ENCODE measurements around the gene CENPX.
"Not testable (repeated sequence)": the region's sequence is repeated elsewhere in the genome, so short reads cannot be mapped to it uniquely, and the experiment has no call there.

Gene CENPX

DNA sequence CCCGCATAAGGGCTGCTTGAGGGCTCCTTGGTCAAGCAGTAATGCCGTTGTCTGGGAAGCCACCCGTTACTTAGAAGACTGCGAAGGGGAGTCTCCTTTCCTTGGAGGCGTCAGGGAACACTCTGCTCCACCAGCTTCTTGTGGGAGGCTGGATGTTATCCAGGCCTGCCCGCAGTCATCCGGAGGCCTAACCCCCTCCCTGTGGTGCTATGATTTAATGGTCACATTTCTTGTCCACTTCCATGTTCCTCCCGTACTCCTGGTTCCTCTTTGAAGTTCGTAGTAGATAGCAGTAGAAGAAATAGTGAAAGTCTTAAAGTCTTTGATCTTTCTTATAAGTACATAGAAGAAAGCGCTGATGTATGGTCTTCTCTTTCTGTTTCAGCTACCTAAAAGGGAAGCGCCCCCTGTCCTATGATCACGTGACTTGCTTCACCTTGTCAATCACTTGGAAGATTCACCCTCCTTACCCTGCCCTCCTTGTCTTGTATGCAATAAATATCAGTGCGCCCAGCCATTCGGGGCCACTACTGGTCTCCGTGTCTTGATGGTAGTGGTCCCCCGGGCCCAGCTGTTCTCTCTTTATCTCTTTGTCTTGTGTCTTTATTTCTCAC lies 16.2 kb upstream of the CENPX start:
- not testable (repeated sequence) for DNase-seq

DNA sequence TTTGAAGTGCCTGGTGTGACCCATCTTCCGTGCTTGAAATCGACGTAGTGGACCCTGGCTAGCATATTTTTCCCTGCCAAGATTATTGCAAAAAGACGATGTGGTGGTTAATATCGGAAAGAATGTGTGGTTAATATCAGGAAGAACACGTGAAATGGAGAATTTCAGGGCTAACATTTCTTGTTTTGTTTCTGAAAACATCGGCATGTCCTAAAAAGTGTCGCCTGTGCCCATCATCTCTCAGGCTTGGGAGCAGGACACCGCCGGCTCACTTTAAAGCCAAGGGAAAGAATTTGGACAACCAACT lies 15.2 kb upstream of the CENPX start:
- DNase-seq, result no peak

- peak; percentile 67 to 88 for DNase-seq
Measured at GRCh38 chr17:82037092-82037888, 14.6 kb upstream of the CENPX start, which contains the start of gene DCXR. Gene DCXR, minus strand, starts transcription at chr17:82037697. Its CDS starts 15 bp downstream, at chr17:82037682.

DNA sequence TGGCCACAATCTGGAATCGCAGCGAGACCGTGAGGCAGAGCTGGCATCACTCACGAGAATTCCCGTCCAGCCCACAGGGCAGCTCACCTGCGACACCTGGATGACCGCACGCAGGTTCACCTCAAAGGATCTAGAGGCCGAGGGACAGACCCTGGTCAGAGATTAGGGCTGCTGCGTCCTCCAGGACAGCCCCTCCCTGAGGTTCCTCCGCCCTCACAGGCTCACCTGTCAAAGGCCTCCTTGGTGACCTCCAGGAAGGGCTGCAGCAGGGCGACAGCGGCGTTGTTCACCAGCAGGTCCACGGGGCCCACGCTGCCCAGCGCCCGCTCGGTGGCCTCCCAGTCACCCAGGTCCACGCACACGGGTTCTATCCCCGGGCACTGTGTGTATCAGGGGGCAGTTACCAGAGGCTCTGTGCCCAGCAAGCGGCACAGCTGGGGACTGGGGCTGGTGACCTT lies 14.0 kb upstream of the CENPX start:
- DNase-seq, result no peak

DNA sequence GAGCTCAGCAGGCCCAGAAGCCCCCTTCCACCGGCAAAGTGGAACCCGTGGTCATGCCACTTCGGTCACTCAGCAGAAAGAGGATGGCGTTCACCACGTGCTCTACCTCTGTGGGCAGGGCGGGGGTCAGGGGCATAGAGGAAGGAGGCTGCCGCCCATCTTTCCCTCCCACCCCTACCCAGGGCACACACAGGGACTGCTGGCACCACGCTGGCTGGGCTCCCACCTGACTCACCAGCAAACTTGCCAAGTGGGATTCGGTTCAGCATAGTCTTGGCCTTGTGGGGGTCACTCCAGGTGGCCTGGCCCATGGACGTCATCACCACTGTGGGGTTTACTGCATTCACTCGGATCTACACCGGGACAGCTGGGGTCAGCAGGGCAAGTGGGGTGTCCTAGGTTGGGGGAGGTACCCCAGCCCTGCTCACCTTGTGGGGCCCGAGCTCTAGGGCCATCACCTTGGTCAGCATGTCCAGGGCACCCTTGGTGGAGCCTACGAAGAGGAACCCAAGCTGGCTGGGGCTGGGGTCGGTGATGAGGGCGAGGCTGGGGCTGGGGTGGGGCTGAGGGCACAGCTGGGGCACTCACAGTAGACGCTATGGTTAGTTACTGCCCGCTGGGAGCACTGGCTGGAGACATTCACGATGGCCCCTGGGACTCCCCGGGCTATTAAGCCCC lies 13.4 kb upstream of the CENPX start:
- no peak for DNase-seq

- no peak for DNase-seq
Measured at GRCh38 chr17:82035488-82035887, 12.8 kb upstream of the CENPX start.

DNA sequence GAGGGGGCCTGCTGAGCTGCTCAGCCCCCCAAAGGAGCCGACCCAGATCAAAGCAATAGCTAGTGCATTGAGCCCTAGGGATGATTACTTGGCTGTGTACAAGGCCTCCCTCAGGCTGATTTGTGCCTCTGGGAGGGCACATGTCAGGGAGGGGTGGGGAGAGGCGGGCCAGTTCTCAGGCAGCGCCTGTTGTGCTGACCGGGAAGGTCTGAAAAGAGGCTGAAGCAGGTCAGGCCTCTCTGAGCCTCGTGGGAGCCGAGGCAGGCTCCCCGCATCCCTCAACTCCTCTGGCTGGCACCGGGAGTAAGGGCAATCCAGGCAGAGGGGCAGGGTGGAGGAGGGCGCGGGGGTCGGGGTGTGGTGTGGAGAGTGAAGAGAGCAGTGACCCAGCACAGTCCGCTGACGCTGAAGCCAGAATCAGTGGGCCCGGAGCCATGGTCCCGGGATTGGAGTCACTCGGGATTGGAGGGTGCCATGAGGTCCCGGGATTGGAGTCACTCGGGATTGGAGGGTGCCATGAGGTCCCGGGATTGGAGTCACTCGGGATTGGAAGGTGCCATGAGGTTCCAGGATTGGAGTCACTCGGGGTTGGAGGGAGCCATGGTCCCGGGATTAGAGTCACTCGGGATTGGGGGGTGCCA lies 11.8 kb upstream of the CENPX start:
- no peak for DNase-seq

GRCh38 chr17:82033359-82034085 lies 10.8 kb upstream of the CENPX start:
- DNase-seq, result no peak

- no peak for DNase-seq
Measured at GRCh38 chr17:82031885-82032627, 9.4 kb upstream of the CENPX start.

- no peak for DNase-seq
Measured at GRCh38 chr17:82031303-82031884, 8.7 kb upstream of the CENPX start, which contains the start of gene RAC3. Gene RAC3, plus strand, starts transcription at chr17:82031678. Its CDS starts 84 bp downstream, at chr17:82031762.

- DNase-seq, result peak in 1 of 2 experiments; percentile 77
Measured at GRCh38 chr17:82030470-82031302, 8.0 kb upstream of the CENPX start.

DNA sequence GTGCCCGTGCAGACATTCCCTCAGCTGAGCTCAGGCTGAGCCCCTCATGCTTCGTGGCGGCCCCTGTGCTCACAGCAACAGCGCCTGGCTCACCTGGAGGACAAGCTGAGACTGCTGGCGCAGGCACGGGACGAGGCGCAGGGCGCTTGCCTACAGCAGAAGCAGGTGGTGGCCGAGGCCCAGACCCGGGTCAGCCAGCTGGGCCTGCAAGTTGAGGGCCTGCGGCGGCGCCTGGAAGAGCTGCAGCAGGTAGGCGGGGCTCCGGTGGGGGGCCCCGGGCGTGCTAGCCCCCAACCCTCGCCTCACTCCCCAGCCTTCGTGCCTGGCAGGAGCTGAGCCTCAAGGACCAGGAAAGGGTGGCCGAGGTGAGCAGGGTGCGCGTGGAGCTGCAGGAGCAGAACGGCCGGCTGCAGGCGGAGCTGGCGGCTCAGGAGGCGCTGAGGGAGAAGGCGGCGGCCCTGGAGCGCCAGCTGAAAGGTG lies 7.4 kb upstream of the CENPX start:
- DNase-seq, result no peak

DNA sequence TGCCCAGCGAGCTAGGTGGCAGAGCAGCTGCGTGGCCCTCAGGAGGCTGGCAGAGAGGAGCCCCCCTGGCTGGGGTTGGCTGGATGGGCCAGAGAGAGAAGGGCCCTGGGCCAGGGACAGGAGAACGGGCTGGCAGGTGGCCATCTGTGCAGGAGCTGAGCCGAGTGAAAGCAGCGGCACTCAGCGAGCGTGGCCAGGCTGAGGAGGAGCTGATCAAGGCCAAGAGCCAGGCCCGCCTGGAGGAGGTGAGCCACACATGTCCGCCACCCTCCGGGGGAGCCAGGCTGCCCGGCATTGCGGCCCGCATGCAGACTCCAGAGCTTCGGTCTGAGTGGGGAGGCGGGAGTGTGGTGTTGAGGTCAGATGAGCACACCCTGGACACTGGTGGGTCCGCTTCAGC lies 6.7 kb upstream of the CENPX start:
- peak; percentile 22 to 36 for DNase-seq

GRCh38 chr17:82028966-82029365 lies 6.3 kb upstream of the CENPX start:
- no peak for DNase-seq

DNA sequence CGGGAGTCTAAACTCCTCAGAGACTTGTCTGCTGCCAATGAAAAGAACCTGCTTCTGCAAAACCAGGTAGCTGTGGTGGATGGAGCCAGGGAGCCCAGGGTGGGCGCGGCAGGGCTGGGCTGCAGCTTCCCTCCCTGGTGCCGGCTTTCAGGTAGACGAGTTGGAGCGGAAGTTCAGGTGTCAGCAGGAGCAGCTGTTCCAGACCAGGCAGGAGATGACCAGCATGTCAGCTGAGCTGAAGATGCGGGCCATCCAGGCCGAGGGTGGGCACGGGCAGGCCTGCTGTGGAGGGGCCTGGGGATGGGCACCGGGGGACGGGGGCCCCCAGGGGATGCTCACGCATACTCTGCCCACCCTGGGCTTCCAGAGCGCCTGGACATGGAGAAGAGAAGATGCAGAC lies 5.6 kb upstream of the CENPX start:
- DNase-seq, result no peak

- DNase-seq, result no peak
Measured at GRCh38 chr17:82025401-82026107, 2.9 kb upstream of the CENPX start.

DNA sequence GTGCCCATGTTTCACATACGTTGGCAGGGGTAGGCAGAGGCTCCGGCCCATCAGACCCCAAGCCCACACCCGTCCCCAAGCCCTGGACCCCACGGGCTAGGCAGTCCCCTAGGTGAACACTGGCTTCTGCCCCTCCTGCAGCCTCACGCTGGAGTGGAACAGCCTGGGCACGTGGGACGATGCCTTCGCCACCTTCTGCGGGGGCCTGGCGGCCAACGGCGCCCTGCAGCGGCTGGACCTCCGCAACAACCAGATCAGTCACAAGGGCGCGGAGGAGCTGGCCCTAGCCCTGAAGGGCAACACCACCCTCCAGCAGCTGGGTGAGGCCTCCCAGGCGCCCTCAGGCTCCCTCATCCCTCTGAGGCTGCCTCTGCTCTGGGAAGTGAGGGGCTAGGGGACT lies 2.2 kb upstream of the CENPX start:
- DNase-seq, result no peak

DNA sequence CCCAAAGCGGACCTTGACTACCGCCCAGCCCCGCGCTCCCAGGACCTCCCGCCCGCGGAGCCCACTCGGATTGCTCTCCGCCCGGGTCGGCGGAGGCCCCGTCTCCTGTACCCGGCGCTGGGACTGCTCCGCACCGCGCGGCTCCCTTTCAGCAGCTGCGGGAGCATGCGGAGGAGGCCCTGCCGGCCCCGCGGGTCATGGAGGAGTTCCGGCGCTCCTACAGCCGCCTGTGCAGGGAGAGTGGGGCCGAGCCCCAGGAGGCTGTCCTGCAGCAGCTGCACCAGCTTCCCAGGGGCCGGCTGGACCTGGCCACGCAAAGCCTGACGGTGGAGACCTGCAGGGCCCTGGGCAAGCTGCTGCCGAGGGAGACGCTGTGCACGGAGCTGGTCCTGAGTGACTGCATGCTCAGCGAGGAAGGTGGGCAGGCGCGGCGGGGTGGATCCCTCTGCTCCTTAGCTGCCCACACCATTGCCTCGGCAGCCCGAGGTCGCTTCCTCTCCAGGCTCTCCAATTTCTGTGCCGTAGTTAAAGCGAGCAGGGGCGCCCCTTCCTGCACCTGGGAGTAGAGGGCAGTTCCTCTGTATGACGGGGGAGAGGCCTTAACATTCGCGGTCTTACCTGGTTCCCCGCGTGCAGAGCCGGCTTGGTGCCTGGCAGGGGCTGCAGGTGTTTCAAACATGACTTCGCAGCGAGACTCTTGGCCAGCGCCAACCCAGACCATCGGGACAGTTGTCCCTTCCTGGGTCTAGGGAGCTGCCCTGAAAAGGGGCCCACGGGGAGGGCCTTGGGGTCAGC lies 966 bp upstream of the CENPX start:
- no peak for DNase-seq

DNA sequence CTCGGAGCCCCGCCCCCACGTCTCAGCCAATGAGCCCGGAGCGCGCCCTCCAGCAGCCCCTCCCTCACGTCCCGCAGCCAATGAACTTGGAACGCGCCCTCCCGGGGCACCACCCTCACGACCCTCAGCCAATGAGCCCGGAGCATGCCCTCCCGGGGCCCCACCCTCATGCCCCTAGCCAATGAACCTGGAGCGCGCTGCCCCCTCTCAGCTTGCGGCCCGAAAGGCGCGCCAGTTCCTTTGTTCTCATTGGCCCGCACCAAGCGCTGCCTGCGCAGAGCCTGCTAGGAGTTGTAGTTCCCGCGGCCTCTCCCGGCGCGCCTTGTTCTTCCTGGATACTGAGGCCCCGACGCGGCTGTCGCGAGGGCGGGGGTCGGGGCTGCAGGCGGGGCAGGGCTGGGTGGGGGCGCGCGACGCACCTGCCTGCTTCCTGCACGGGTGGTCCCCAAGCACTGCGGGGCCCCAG lies 336 bp upstream of the CENPX start, which contains the start of gene LRRC45:
LRRC45 (plus strand) TSS at position 325 of the 466 bp plus-strand sequence. CDS start 339 bp downstream, outside the sequence.
- peak; percentile 94 to 99 for DNase-seq

Measured in cerebellar nuclear complex (tissue), 1 donor.